HepG2 (cell line): ENCODE measurements around the gene UBR7. TPM values are rescaled to one million over a fixed set of nuclear protein-coding genes. Genes with fewer than 3 reads are reported as not detected.

Experiments used
- ATAC-seq: fragments of 200-7000 bp; cut with Tn5 transposase; 3 replicates; pipeline ENCODE4 v1.9.1; 2020; ENCODE audit warnings: mild to moderate bottlenecking, moderate library complexity
- BruUV-seq: library from RNA; stranded (reverse); fragments of 400-500 nt; replicated peaks from 2 replicates; lab custom pipeline; 2021; lab: Mats Ljungman, UMichigan
- CTCF ChIA-PET: fragments of 300-600 bp; formaldehyde crosslinking; extraction: SDS; loops from one replicate; lab custom pipeline; 2021; ENCODE audit warnings: low total read pairs, inconsistent platforms, low intra/inter-chr PET ratio; lab: Yijun Ruan, JAX
- POLR2A ChIA-PET: fragments of 350-600 bp; sonication (Branson Sonifier 250); formaldehyde crosslinking; loops from one replicate; lab custom pipeline; 2020; ENCODE audit warnings: antibody characterized with exemption, inconsistent platforms; lab: Yijun Ruan, JAX
- DNase-seq: peaks from one replicate; pipeline ENCODE4 v3.0.0-alpha.2; 2015; ENCODE audit warnings: low spot score
- FAIRE-seq: peaks from 3 replicates; lab custom pipeline; 2011; peaks lifted over from hg19 to GRCh38; lab: Jason Lieb, UNC
- H2AFZ ChIP-seq: one replicate; pipeline ENCODE4 v1.6.1; 2011; ENCODE audit warnings: low read length, inconsistent platforms
- H3K27ac ChIP-seq: fragments of 300-600 bp; 3 replicates; pipeline ENCODE4 v1.8.0; 2011; ENCODE audit warnings: mixed run types, mild to moderate bottlenecking, mixed read lengths, low read length, inconsistent platforms; ENCODE audit not compliant: insufficient read depth; ENCODE audit errors: extremely low read length
- H3K27me3 ChIP-seq, 2 experiments: fragments of 200-600 bp in 1 of 2; 2 replicates in 1 of 2; 3 replicates in 1 of 2; pipeline versions ENCODE4 v1.6.0 to v1.8.0; 2011; ENCODE audit warnings: low read length in 2 of 2, mild to moderate bottlenecking in 2 of 2, moderate library complexity in 2 of 2, inconsistent platforms in 1 of 2; ENCODE audit not compliant: insufficient read depth in 2 of 2, control insufficient read depth in 1 of 2
- H3K36me3 ChIP-seq, 2 experiments: fragments of 200-600 bp in 1 of 2; replicated peaks in 1 of 2; 2 replicates in 1 of 2; 3 replicates in 1 of 2; pipeline versions ENCODE4 v1.5.1 to v1.8.0; 2011; ENCODE audit warnings: low read length in 2 of 2, inconsistent platforms in 1 of 2; ENCODE audit not compliant: insufficient read depth in 2 of 2, control insufficient read depth in 1 of 2
- H3K4me1 ChIP-seq: 2 replicates; pipeline ENCODE4 v1.5.1; 2012; ENCODE audit warnings: low read length, inconsistent platforms; ENCODE audit not compliant: insufficient read depth
- H3K4me2 ChIP-seq: 2 replicates; pipeline ENCODE4 v1.6.0; 2011; ENCODE audit warnings: low read depth, low read length, inconsistent platforms
- H3K4me3 ChIP-seq, 3 experiments: fragments of 200-600 bp in 1 of 3; sonication (generic), shearing (Covaris generic) in 1 of 3; replicated peaks in 1 of 3; 2 replicates each; pipeline ENCODE4 v1.5.1; 2011 to 2016; ENCODE audit warnings: low read length in 3 of 3, inconsistent platforms in 2 of 3, low read depth in 2 of 3, mild to moderate bottlenecking in 2 of 3, control low read depth in 1 of 3, mixed read lengths in 1 of 3; ENCODE audit not compliant: insufficient read depth in 1 of 3
- H3K79me2 ChIP-seq: one replicate; pipeline ENCODE4 v1.6.1; 2011; ENCODE audit warnings: low read length, inconsistent platforms; ENCODE audit not compliant: insufficient read depth
- H3K9ac ChIP-seq: 2 replicates; pipeline ENCODE4 v1.6.0; 2011; ENCODE audit warnings: mild to moderate bottlenecking, low read depth, low read length, inconsistent platforms; ENCODE audit not compliant: insufficient read depth
- H3K9me3 ChIP-seq: 2 replicates; pipeline ENCODE4 v1.5.1; 2012; ENCODE audit warnings: mild to moderate bottlenecking, low read length
- H4K20me1 ChIP-seq: 2 replicates; pipeline ENCODE4 v1.6.0; 2011; ENCODE audit warnings: inconsistent platforms, mild to moderate bottlenecking, low read length, moderate library complexity; ENCODE audit not compliant: insufficient read depth
- CEBPG ChIP-seq: IDR thresholded peaks from 2 replicates; pipeline ENCODE4 v1.6.1; 2016
- GLMP ChIP-seq: sonication (generic); formaldehyde crosslinking; IDR thresholded peaks from 2 replicates; pipeline ENCODE4 v1.9.0; 2021; ENCODE audit warnings: missing genetic modification reagents, mild to moderate bottlenecking, borderline replicate concordance
- MNT ChIP-seq: fragments of 450-650 bp; IDR thresholded peaks from 2 replicates; pipeline ENCODE4 v1.6.1; 2016
- MXD1 ChIP-seq: sonication (generic); formaldehyde crosslinking; IDR thresholded peaks from 2 replicates; pipeline ENCODE4 v1.4.0; 2020; ENCODE audit warnings: mild to moderate bottlenecking, missing genetic modification reagents
- NR1H2 ChIP-seq: sonication (generic); formaldehyde crosslinking; IDR thresholded peaks from 2 replicates; pipeline ENCODE4 v1.8.1; 2022; ENCODE audit warnings: low read depth, missing genetic modification reagents, borderline replicate concordance
- SOX13 ChIP-seq, 3 experiments: fragments of 450-650 bp in 1 of 3; sonication (generic) in 1 of 3; formaldehyde crosslinking in 1 of 3; IDR thresholded peaks in 2 of 3; conservative IDR thresholded peaks in 1 of 3; 2 replicates each; pipeline versions ENCODE4 v1.5.0 to v1.6.1; 2016 to 2020; ENCODE audit warnings: antibody characterized with exemption in 1 of 3, mild to moderate bottlenecking in 1 of 3, missing compliant biosample characterization in 1 of 3, missing genetic modification reagents in 1 of 3, moderate library complexity in 1 of 3
- TMF1 ChIP-seq: sonication (generic); formaldehyde crosslinking; IDR thresholded peaks from 2 replicates; pipeline ENCODE4 v1.8.1; 2022; ENCODE audit warnings: low read depth, missing genetic modification reagents
- TRIM24 ChIP-seq: sonication (generic); formaldehyde crosslinking; IDR thresholded peaks from 2 replicates; pipeline ENCODE4 v1.8.0; 2022; ENCODE audit warnings: mild to moderate bottlenecking, missing genetic modification reagents
- ZNF275 ChIP-seq: sonication (generic); formaldehyde crosslinking; IDR thresholded peaks from 2 replicates; pipeline ENCODE4 v1.8.0; 2022; ENCODE audit warnings: missing genetic modification reagents, mild to moderate bottlenecking, inconsistent platforms, borderline replicate concordance
- WGBS: methylation state at CpG from one replicate; pipeline ENCODE4 v1.1.6; 2017; ENCODE audit warnings: low lambda C conversion rate; 5-methylcytosine and 5-hydroxymethylcytosine counted together
- in situ Hi-C: cut with HindIII; loops from 2 replicates; pipeline ENCODE4 v1.10.0; 2017; ENCODE audit warnings: low pct_unique_long_range_greater_than_20kb; ENCODE audit not compliant: extremely low pct_ligation_motif_present
- intact Hi-C: fragments of 100-400 bp; cut with micrococcal nuclease; formaldehyde crosslinking; loops from one replicate; pipeline ENCODE4 v1.10.0; 2022; ENCODE audit not compliant: unreplicated experiment
- polyA plus RNA-seq, 8 experiments: library from polyadenylated mRNA; depleted of rRNA in 3 of 8; stranded (reverse) in 7 of 8; unstranded in 1 of 8; fragments of >200 nt; fragmentation: Illumina TruSeq in 4 of 8; extraction: Trizol in 4 of 8; gene quantifications; 2 replicates each; pipeline versions ENCODE4 v1.2.1 to v1.2.3, GENCODE V29; 2011 to 2016; ENCODE audit warnings: low read depth in 4 of 8, missing spikeins in 1 of 8, mixed read lengths in 1 of 8; ENCODE audit not compliant: insufficient read depth in 1 of 8
- total RNA-seq, 5 experiments: library from RNA; depleted of rRNA; stranded (reverse); fragments of >200 nt; fragmentation: Illumina TruSeq; extraction: Trizol; gene quantifications; 2 replicates each; pipeline ENCODE4 v1.2.3, GENCODE V29; 2016; ENCODE audit warnings: low read depth in 1 of 5

UBR7 gene
- total and polyA plus RNA-seq, 2 of the 13 experiments (the other 11 are each of a cell fraction or from before 2014, with no cell fraction given), result 11.0 to 19.7 TPM

GRCh38 chr14:93186956-93187355, 20.1 kb upstream of the UBR7 start:
- 95% methylated on average over 3 of the region's 3 CpGs for WGBS
- intact Hi-C loops, result no loop called here
- no peak for FAIRE-seq
- ATAC-seq, result no peak
- no peak overlapping the region for H3K4me3 ChIP-seq
- POLR2A ChIA-PET, result no interaction called here
- peaks cover 3 to 20% of the 10 kb centered on the region in 2 experiments; a peak in 3 of 5 replicates for H3K36me3 ChIP-seq
- H3K4me2 ChIP-seq, result no peak overlapping the region
- DNase-seq, result no peak
- BruUV-seq, result no TSS peak
- no peaks in the 10 kb centered on the region for H3K9me3 ChIP-seq
- in situ Hi-C loops, result no loop called here
- H2AFZ ChIP-seq, result no peak overlapping the region
- H3K9ac ChIP-seq, result no peak overlapping the region
- no peaks in the 10 kb centered on the region; a peak in 1 of 5 replicates for H3K27me3 ChIP-seq
- TF ChIP-seq NR1H2 (no peak), CEBPG (CRISPR knock-in tag) (no peak), MXD1 (CRISPR knock-in tag) (no peak), MNT (no peak), SOX13 (IDR thresholded peaks at IDR 0.05) (no peak), SOX13 (CRISPR knock-in tag; conservative IDR thresholded peaks at IDR 0.05 in 1 of 2, IDR thresholded peaks at IDR 0.05 in 1 of 2) (no peak), ZNF275 (CRISPR knock-in tag) (no peak), TRIM24 (CRISPR knock-in tag) (no peak), GLMP (CRISPR knock-in tag) (no peak), TMF1 (no peak)
- TF ChIP-seq, all 625 proteins: peak for 0
- peaks cover 30% of the 10 kb centered on the region for H3K4me1 ChIP-seq
- no peaks in the 10 kb centered on the region for H4K20me1 ChIP-seq
- H3K27ac ChIP-seq, result no peak overlapping the region
- H3K79me2 ChIP-seq, result peaks cover 28% of the 10 kb centered on the region
- CTCF ChIA-PET, result no interaction called here
